ENCODE data around the gene ANKRD62.

The ANKRD62 gene

GRCh38 chr18:12102136-12102842 is 8.6 kb downstream of the ANKRD62 start:
- Histone ChIP-seq H3K4me3 (ENCODE audit: insufficient read depth, low read length, poor library complexity, severe bottlenecking) (no peak overlapping the region), H3K79me2 (ENCODE audit: insufficient read depth, low read length) (no peaks in the 10 kb centered on the region), H3K27me3 (ENCODE audit: low read length) (no peaks in the 10 kb centered on the region), H3K27ac (ENCODE audit: low read depth, low read length) (no peak overlapping the region), H3K9ac (ENCODE audit: low read length) (no peak overlapping the region), H2AFZ (ENCODE audit: low read depth, low read length, severe bottlenecking) (no peak overlapping the region), H3F3A (ENCODE audit: insufficient read depth) (no peaks in the 10 kb centered on the region), H3K9me3 (ENCODE audit: insufficient read depth, low read length) (no peaks in the 10 kb centered on the region), H3K36me3 (ENCODE audit: low read length) (no peaks in the 10 kb centered on the region), H4K20me1 (ENCODE audit: low read depth, low read length) (no peaks in the 10 kb centered on the region), H3K9me2 (replicated peaks; ENCODE audit: insufficient read depth, low read length) (no peaks in the 10 kb centered on the region), H3K4me2 (ENCODE audit: low read depth, low read length, poor library complexity, severe bottlenecking) (no peak overlapping the region)
- TF ChIP-seq, protein P1, sequence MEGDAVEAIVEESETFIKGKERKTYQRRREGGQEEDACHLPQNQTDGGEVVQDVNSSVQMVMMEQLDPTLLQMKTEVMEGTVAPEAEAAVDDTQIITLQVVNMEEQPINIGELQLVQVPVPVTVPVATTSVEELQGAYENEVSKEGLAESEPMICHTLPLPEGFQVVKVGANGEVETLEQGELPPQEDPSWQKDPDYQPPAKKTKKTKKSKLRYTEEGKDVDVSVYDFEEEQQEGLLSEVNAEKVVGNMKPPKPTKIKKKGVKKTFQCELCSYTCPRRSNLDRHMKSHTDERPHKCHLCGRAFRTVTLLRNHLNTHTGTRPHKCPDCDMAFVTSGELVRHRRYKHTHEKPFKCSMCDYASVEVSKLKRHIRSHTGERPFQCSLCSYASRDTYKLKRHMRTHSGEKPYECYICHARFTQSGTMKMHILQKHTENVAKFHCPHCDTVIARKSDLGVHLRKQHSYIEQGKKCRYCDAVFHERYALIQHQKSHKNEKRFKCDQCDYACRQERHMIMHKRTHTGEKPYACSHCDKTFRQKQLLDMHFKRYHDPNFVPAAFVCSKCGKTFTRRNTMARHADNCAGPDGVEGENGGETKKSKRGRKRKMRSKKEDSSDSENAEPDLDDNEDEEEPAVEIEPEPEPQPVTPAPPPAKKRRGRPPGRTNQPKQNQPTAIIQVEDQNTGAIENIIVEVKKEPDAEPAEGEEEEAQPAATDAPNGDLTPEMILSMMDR (IDR thresholded peaks at IDR 0.05; ENCODE audit: insufficient read depth, low read length, poor library complexity, severe bottlenecking), result no peak
- TF ChIP-seq EZH2phosphoT487 (conservative IDR thresholded peaks at IDR 0.05; ENCODE audit: low read length), result no peak

DNA sequence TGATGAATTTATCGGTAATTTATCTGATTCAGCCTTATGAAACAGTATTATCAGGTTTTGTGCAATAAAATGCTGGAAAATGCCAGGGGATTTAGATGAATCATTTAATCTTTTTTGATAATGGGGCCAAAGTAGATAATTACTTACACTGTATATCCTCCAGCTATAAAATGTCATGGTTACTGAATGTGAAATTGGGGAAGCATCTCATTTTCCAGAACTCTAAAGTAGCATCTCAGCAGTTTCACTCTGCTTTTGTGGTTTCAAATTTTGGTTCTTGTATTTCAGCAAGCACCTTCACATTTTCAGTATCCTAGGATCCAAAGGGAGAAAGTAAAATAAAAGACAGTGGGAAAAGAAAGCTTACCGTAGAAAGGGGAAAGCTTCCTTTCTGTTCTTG is 12.8 kb downstream of the ANKRD62 start:
- Histone ChIP-seq H3K9me3 (ENCODE audit: insufficient read depth, low read length) (no peaks in the 10 kb centered on the region), H3K27ac (ENCODE audit: low read depth, low read length) (no peak overlapping the region), H3K79me2 (ENCODE audit: insufficient read depth, low read length) (no peaks in the 10 kb centered on the region), H3K27me3 (ENCODE audit: low read length) (no peaks in the 10 kb centered on the region), H3K4me3 (ENCODE audit: insufficient read depth, low read length, poor library complexity, severe bottlenecking) (no peak overlapping the region), H3K9ac (ENCODE audit: low read length) (no peak overlapping the region), H2AFZ (ENCODE audit: low read depth, low read length, severe bottlenecking) (no peak overlapping the region), H3K36me3 (ENCODE audit: low read length) (no peaks in the 10 kb centered on the region), H3K4me2 (ENCODE audit: low read depth, low read length, poor library complexity, severe bottlenecking) (no peak overlapping the region), H3F3A (ENCODE audit: insufficient read depth) (no peaks in the 10 kb centered on the region), H4K20me1 (ENCODE audit: low read depth, low read length) (no peaks in the 10 kb centered on the region), H3K9me2 (replicated peaks; ENCODE audit: insufficient read depth, low read length) (no peaks in the 10 kb centered on the region)
- no peak for TF ChIP-seq EZH2phosphoT487 (conservative IDR thresholded peaks at IDR 0.05; ENCODE audit: low read length)
- TF ChIP-seq, protein P1 (IDR thresholded peaks at IDR 0.05; ENCODE audit: insufficient read depth, low read length, poor library complexity, severe bottlenecking), result no peak

- Histone ChIP-seq H2AFZ (ENCODE audit: low read depth, low read length, severe bottlenecking) (no peak overlapping the region), H3K9me3 (ENCODE audit: insufficient read depth, low read length) (no peaks in the 10 kb centered on the region), H3K27me3 (ENCODE audit: low read length) (no peaks in the 10 kb centered on the region), H3K36me3 (ENCODE audit: low read length) (no peaks in the 10 kb centered on the region), H3K9ac (ENCODE audit: low read length) (no peak overlapping the region), H4K20me1 (ENCODE audit: low read depth, low read length) (no peaks in the 10 kb centered on the region), H3K9me2 (replicated peaks; ENCODE audit: insufficient read depth, low read length) (no peaks in the 10 kb centered on the region), H3F3A (ENCODE audit: insufficient read depth) (no peaks in the 10 kb centered on the region), H3K27ac (ENCODE audit: low read depth, low read length) (no peak overlapping the region), H3K79me2 (ENCODE audit: insufficient read depth, low read length) (no peaks in the 10 kb centered on the region), H3K4me3 (ENCODE audit: insufficient read depth, low read length, poor library complexity, severe bottlenecking) (no peak overlapping the region), H3K4me2 (ENCODE audit: low read depth, low read length, poor library complexity, severe bottlenecking) (no peak overlapping the region)
- no peak for TF ChIP-seq EZH2phosphoT487 (conservative IDR thresholded peaks at IDR 0.05; ENCODE audit: low read length)
- TF ChIP-seq, protein P1 (IDR thresholded peaks at IDR 0.05; ENCODE audit: insufficient read depth, low read length, poor library complexity, severe bottlenecking), result no peak
These were observed 16.2 kb downstream of the ANKRD62 start for GRCh38 chr18:12109836-12110235.
